ENCODE data around the gene BCL7C. TPM values are rescaled to one million over a fixed set of nuclear protein-coding genes. Genes with fewer than 3 reads are reported as not detected.

Gene BCL7C
- total RNA-seq, 2 donors from 2014 or later, result 64.7 to 67.6 TPM

DNA sequence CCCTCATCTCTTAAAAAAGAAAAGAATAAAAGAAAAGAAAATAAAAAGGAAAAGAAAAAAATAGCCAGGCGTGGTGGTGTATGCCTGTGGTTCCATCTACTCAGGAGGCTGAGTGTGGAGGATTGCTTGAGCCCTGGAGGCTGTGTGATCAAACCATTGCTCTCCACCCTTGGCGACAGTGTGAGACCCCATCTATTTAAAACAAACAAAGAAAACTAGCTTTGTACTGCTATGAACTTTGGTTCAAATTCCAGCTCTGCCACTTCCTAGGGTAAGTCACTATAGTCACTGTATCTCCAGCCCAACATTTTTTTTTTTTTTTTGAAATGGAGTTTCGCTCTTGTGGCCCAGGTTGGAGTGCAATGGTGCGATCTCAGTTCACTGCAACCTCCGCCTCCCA lies 6.7 kb upstream of the BCL7C start:
- 92 to 96% methylated on average over 5 of the region's 5 CpGs for WGBS, 2 experiments (ENCODE audit: insufficient coverage in 1 of 2, insufficient read length in 1 of 2)
- Histone ChIP-seq H3K9me3 (ENCODE audit: control insufficient read depth, low read length) (no peaks in the 10 kb centered on the region), H3K27me3 (ENCODE audit: control insufficient read depth, insufficient read depth, low read length, poor library complexity, severe bottlenecking) (no peaks in the 10 kb centered on the region), H3K4me3 (ENCODE audit: low read length) (no peak overlapping the region), H3K9ac (ENCODE audit: extremely low read depth, low read length, poor library complexity, severe bottlenecking) (no peak overlapping the region), H3K36me3 (ENCODE audit: control insufficient read depth, insufficient read depth, low read length) (no peaks in the 10 kb centered on the region), H3K4me1 (ENCODE audit: control insufficient read depth, insufficient read depth, low read length) (peaks cover 2% of the 10 kb centered on the region), H3K27ac (ENCODE audit: low read depth, low read length) (no peak overlapping the region)
- Mint-ChIP-seq H3K27ac (no peak overlapping the region), H3K9me3 (no peaks in the 10 kb centered on the region), H3K4me3 (no peak overlapping the region), H3K36me3 (ENCODE audit: low read depth) (no peaks in the 10 kb centered on the region), H3K4me1 (peaks cover 14% of the 10 kb centered on the region), H3K27me3 (ENCODE audit: insufficient read depth) (peaks cover 2% of the 10 kb centered on the region)
- TF ChIP-seq CTCF (conservative IDR thresholded peaks at IDR 0.05), result no peak
- DNase-seq, result no peak

DNA sequence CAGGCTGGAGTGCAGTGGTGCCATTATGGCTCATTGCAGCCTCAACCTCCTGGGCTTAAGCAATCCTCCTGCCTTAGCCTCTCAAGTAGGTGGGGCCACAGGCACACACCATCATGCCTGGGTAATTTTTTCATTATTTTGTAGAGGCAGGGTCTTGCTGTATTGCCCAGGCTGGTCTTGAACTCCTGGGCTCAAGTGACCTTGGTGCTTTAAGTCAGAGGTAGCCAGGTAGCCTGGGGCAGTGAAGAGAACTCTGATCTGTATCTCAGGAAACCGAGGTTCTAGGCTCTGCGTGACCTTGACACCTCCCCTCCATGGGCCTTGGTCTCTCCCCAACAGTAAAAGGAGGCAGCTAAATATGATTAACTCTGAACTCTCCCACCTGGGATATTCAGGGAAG lies 5.9 kb upstream of the BCL7C start:
- no peaks in the 10 kb centered on the region for H3K36me3 Mint-ChIP-seq (ENCODE audit: low read depth)
- no peak overlapping the region for H3K9ac ChIP-seq (ENCODE audit: extremely low read depth, low read length, poor library complexity, severe bottlenecking)
- DNase-seq, result no peak
- peaks cover 2% of the 10 kb centered on the region for H3K27me3 Mint-ChIP-seq (ENCODE audit: insufficient read depth)
- H3K27ac Mint-ChIP-seq, result no peak overlapping the region
- no peak for TF ChIP-seq CTCF (conservative IDR thresholded peaks at IDR 0.05)
- no peaks in the 10 kb centered on the region for H3K9me3 ChIP-seq (ENCODE audit: control insufficient read depth, low read length)
- WGBS, 2 experiments (ENCODE audit: insufficient coverage in 1 of 2, insufficient read length in 1 of 2), result 95 to 100% methylated on average over 2 of the region's 2 CpGs
- peaks cover 8% of the 10 kb centered on the region for H3K4me1 ChIP-seq (ENCODE audit: control insufficient read depth, insufficient read depth, low read length)
- no peak overlapping the region for H3K4me3 Mint-ChIP-seq
- no peaks in the 10 kb centered on the region for H3K36me3 ChIP-seq (ENCODE audit: control insufficient read depth, insufficient read depth, low read length)
- H3K9me3 Mint-ChIP-seq, result no peaks in the 10 kb centered on the region
- no peak overlapping the region for H3K4me3 ChIP-seq (ENCODE audit: low read length)
- peaks cover 19% of the 10 kb centered on the region for H3K4me1 Mint-ChIP-seq
- H3K27me3 ChIP-seq (ENCODE audit: control insufficient read depth, insufficient read depth, low read length, poor library complexity, severe bottlenecking), result no peaks in the 10 kb centered on the region
- H3K27ac ChIP-seq (ENCODE audit: low read depth, low read length), result no peak overlapping the region

DNA sequence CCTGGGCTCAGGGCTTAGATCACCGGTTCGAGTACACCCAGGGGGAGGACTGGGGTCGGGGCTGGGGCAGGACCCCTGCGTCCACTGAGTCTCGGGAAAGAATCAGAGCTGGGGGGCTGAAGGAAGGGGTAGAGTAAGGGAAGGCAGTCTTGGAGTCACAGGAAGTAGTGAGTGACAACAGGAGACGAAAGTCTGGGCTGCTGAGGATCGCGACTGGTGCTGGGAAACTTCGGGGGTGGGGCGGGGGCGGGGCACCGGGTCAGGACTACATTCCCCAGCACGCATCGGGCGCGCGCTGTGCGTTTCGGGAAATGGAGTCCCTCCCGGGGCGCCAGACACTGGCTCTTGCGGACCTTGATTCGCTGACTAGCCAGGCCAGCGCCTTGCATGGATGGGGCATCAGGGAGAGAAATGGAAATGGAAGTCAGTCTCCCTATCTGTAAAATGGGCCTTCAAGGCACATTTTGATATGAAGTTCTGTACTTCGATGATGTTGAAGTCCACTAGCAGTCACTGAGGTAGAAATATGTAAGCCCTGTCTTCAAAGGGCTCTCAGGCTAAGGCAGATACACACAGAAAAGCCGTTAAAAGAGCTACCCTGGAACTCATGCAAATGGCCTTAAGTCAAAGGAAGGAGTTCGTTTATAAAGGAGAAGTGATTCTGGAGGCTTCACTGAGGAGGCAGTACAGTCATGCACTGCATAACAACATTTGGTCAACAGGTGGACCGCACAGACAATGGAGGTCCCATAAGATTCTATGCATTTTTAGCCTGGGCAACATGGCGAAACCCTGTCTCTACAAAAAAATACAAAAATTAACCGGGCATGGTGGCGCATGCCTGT lies 3.2 kb upstream of the BCL7C start:
- Histone ChIP-seq H3K36me3 (ENCODE audit: control insufficient read depth, insufficient read depth, low read length) (peaks cover 5% of the 10 kb centered on the region), H3K4me1 (ENCODE audit: control insufficient read depth, insufficient read depth, low read length) (peaks cover 15% of the 10 kb centered on the region), H3K9ac (ENCODE audit: extremely low read depth, low read length, poor library complexity, severe bottlenecking) (peak overlapping the region; percentile 83), H3K9me3 (ENCODE audit: control insufficient read depth, low read length) (no peaks in the 10 kb centered on the region), H3K27me3 (ENCODE audit: control insufficient read depth, insufficient read depth, low read length, poor library complexity, severe bottlenecking) (no peaks in the 10 kb centered on the region), H3K27ac (ENCODE audit: low read depth, low read length) (peak overlapping the region; percentile 94), H3K4me3 (ENCODE audit: low read length) (peak overlapping the region; percentile 82)
- peak overlapping the region; percentile 75 for H3K4me3 Mint-ChIP-seq
- H3K27me3 Mint-ChIP-seq (ENCODE audit: insufficient read depth), result peaks cover 2% of the 10 kb centered on the region
- peak; percentile 97 for DNase-seq
- WGBS, 2 experiments (ENCODE audit: insufficient coverage in 1 of 2, insufficient read length in 1 of 2), result 20 to 24% methylated on average over 28 to 31 of the region's 31 CpGs
- peaks cover 20% of the 10 kb centered on the region for H3K4me1 Mint-ChIP-seq
- H3K27ac Mint-ChIP-seq, result peak overlapping the region; percentile 99
- H3K36me3 Mint-ChIP-seq (ENCODE audit: low read depth), result peaks cover 2% of the 10 kb centered on the region
- TF ChIP-seq CTCF (conservative IDR thresholded peaks at IDR 0.05), result peak; percentile 17
- no peaks in the 10 kb centered on the region for H3K9me3 Mint-ChIP-seq

Measured in endodermal cell (in vitro differentiated cells).